CD4-positive, alpha-beta memory T cell (primary cell): ENCODE data around the gene MAGI1. TPM values are rescaled to one million over a fixed set of nuclear protein-coding genes. Genes with fewer than 3 reads are reported as not detected.

Experiments used
- CTCF ChIA-PET: fragments of 350-600 bp; sonication (Branson Sonifier 250); formaldehyde crosslinking; loops from one replicate; lab custom pipeline; 2021; ENCODE audit warnings: inconsistent platforms; ENCODE audit not compliant: partially characterized antibody; lab: Charles Lee
- POLR2A ChIA-PET: fragments of 350-600 bp; sonication (Branson Sonifier 250); formaldehyde crosslinking; loops from one replicate; lab custom pipeline; 2021; ENCODE audit not compliant: partially characterized antibody; lab: Charles Lee
- DNase-seq, 5 donors: peaks; one replicate each; pipeline versions ENCODE4 v3.0.0 to v3.0.0-alpha.2; 2020 to 2022; ENCODE audit warnings: mixed read lengths in 1 of 5
- H3K27ac ChIP-seq: one replicate; pipeline ENCODE4 v1.7.0; 2013; ENCODE audit warnings: low read depth, low read length
- H3K27me3 ChIP-seq: 2 replicates; pipeline ENCODE4 v1.7.0; 2013; ENCODE audit warnings: mild to moderate bottlenecking, low read length, moderate library complexity; ENCODE audit not compliant: insufficient read depth
- H3K36me3 ChIP-seq: 2 replicates; pipeline ENCODE4 v1.7.0; 2013; ENCODE audit warnings: mild to moderate bottlenecking, low read length, moderate library complexity; ENCODE audit not compliant: insufficient read depth
- H3K4me1 ChIP-seq: 2 replicates; pipeline ENCODE4 v1.7.0; 2013; ENCODE audit warnings: mild to moderate bottlenecking, low read length, moderate library complexity; ENCODE audit not compliant: insufficient read depth
- H3K4me3 ChIP-seq, 2 donors: one replicate each; pipeline ENCODE4 v1.7.0; 2013; ENCODE audit warnings: low read length in 2 of 2, mild to moderate bottlenecking in 1 of 2
- H3K9me3 ChIP-seq, 2 donors: one replicate each; pipeline ENCODE4 v1.7.0; 2013; ENCODE audit warnings: low read length in 2 of 2, control low read depth in 1 of 2; ENCODE audit not compliant: control insufficient read depth in 1 of 2
- H3K27ac Mint-ChIP-seq, 7 donors: one replicate each; pipeline ENCODE4 v1.8.0; 2020 to 2021; ENCODE audit warnings: mixed read lengths in 7 of 7, mild to moderate bottlenecking in 6 of 7, inconsistent platforms in 3 of 7, moderate library complexity in 3 of 7
- H3K27me3 Mint-ChIP-seq, 2 donors: one replicate each; pipeline ENCODE4 v1.8.0; 2020 to 2021; ENCODE audit warnings: mixed read lengths in 2 of 2
- H3K36me3 Mint-ChIP-seq, 2 donors: one replicate each; pipeline ENCODE4 v1.8.0; 2020 to 2021; ENCODE audit warnings: mixed read lengths in 2 of 2, inconsistent platforms in 1 of 2, mild to moderate bottlenecking in 1 of 2
- H3K4me1 Mint-ChIP-seq, 4 donors: one replicate each; pipeline ENCODE4 v1.8.0; 2020 to 2021; ENCODE audit warnings: mixed read lengths in 4 of 4, mild to moderate bottlenecking in 1 of 4
- H3K4me3 Mint-ChIP-seq, 8 donors: one replicate each; pipeline ENCODE4 v1.8.0; 2020 to 2021; ENCODE audit warnings: mixed read lengths in 8 of 8, mild to moderate bottlenecking in 7 of 8, moderate library complexity in 6 of 8, inconsistent platforms in 3 of 8
- H3K9me3 Mint-ChIP-seq, 8 donors: one replicate each; pipeline ENCODE4 v1.8.0; 2020 to 2021; ENCODE audit warnings: mixed read lengths in 8 of 8, mild to moderate bottlenecking in 5 of 8, inconsistent platforms in 3 of 8, moderate library complexity in 1 of 8
- intact Hi-C: fragments of 100-400 bp; cut with micrococcal nuclease; formaldehyde crosslinking; loops from one replicate; pipeline ENCODE4 v1.15.1; 2023
- polyA plus RNA-seq, 2 donors: library from polyadenylated mRNA; unstranded; fragments of 300-500 nt; fragmentation: Illumina TruSeq; gene quantifications; one replicate each; pipeline ENCODE4 v1.2.3, GENCODE V29; 2021
- total RNA-seq, 2 experiments: library from RNA; stranded (reverse); gene quantifications; one replicate each; pipeline ENCODE4 v1.2.3, GENCODE V29; 2021

The MAGI1 gene
- total and polyA plus RNA-seq, 4 experiments from 2014 or later = 0.20 TPM; not detected in 3

GRCh38 chr3:65596571-65597225 lies 442.0 kb downstream of the MAGI1 start:
- Histone ChIP-seq H3K4me1 (no peaks in the 10 kb centered on the region), H3K9me3 (no peaks in the 10 kb centered on the region), H3K27ac (no peak overlapping the region), H3K36me3 (no peaks in the 10 kb centered on the region), H3K27me3 (no peaks in the 10 kb centered on the region), H3K4me3 (no peak overlapping the region)
- peaks cover 4 to 8% of the 10 kb centered on the region in 2 donors for H3K27me3 Mint-ChIP-seq
- peaks cover 0 to 15% (median 0%) of the 10 kb centered on the region in 8 donors for H3K9me3 Mint-ChIP-seq
- H3K36me3 Mint-ChIP-seq = no peaks in the 10 kb centered on the region
- H3K4me3 Mint-ChIP-seq = peak overlapping the region in 1 of 8 donors; percentile 5
- intact Hi-C loops = no loop called here
- POLR2A ChIA-PET = no interaction called here
- CTCF ChIA-PET = no interaction called here
- H3K27ac Mint-ChIP-seq = no peak overlapping the region
- H3K4me1 Mint-ChIP-seq = no peaks in the 10 kb centered on the region
- no peak for DNase-seq

- ChIA-PET CTCF (no interaction called here), POLR2A (no interaction called here)
- H3K36me3 Mint-ChIP-seq = no peaks in the 10 kb centered on the region
- Histone ChIP-seq H3K9me3 (no peaks in the 10 kb centered on the region), H3K4me3 (no peak overlapping the region), H3K27me3 (no peaks in the 10 kb centered on the region), H3K4me1 (no peaks in the 10 kb centered on the region), H3K36me3 (no peaks in the 10 kb centered on the region), H3K27ac (no peak overlapping the region)
- peaks cover 0 to 15% (median under 1%) of the 10 kb centered on the region in 8 donors for H3K9me3 Mint-ChIP-seq
- intact Hi-C loops = no loop called here
- no peak overlapping the region for H3K27ac Mint-ChIP-seq
- H3K4me1 Mint-ChIP-seq = no peaks in the 10 kb centered on the region
- H3K27me3 Mint-ChIP-seq = peaks cover 4 to 8% of the 10 kb centered on the region in 2 donors
- DNase-seq = no peak
- H3K4me3 Mint-ChIP-seq = no peak overlapping the region
Measured at GRCh38 chr3:65596029-65596300, 442.8 kb downstream of the MAGI1 start.

GRCh38 chr3:65595222-65596028 lies 443.3 kb downstream of the MAGI1 start:
- no peaks in the 10 kb centered on the region for H3K36me3 ChIP-seq
- Mint-ChIP-seq H3K4me3 (no peak overlapping the region), H3K27me3 (peaks cover 4 to 8% of the 10 kb centered on the region in 2 donors), H3K4me1 (no peaks in the 10 kb centered on the region), H3K9me3 (peaks cover 0 to 15% (median under 1%) of the 10 kb centered on the region in 8 donors), H3K36me3 (no peaks in the 10 kb centered on the region), H3K27ac (no peak overlapping the region)
- H3K9me3 ChIP-seq = no peaks in the 10 kb centered on the region
- intact Hi-C loops = no loop called here
- ChIA-PET POLR2A (no interaction called here), CTCF (no interaction called here)
- H3K27me3 ChIP-seq = no peaks in the 10 kb centered on the region
- no peak for DNase-seq
- no peak overlapping the region for H3K27ac ChIP-seq
- no peak overlapping the region for H3K4me3 ChIP-seq
- H3K4me1 ChIP-seq = no peaks in the 10 kb centered on the region

- ChIA-PET POLR2A (no interaction called here), CTCF (no interaction called here)
- Mint-ChIP-seq H3K27me3 (peaks cover 2 to 8% of the 10 kb centered on the region in 2 donors), H3K4me3 (no peak overlapping the region), H3K9me3 (peaks cover 0 to 14% (median 2%) of the 10 kb centered on the region in 8 donors), H3K27ac (no peak overlapping the region), H3K4me1 (no peaks in the 10 kb centered on the region), H3K36me3 (no peaks in the 10 kb centered on the region)
- Histone ChIP-seq H3K27me3 (no peaks in the 10 kb centered on the region), H3K27ac (no peak overlapping the region), H3K4me1 (no peaks in the 10 kb centered on the region), H3K4me3 (no peak overlapping the region), H3K9me3 (no peaks in the 10 kb centered on the region), H3K36me3 (no peaks in the 10 kb centered on the region)
- intact Hi-C loops = no loop called here
- DNase-seq = no peak
Measured at GRCh38 chr3:65593780-65594752, 444.7 kb downstream of the MAGI1 start.

- H3K36me3 ChIP-seq = no peaks in the 10 kb centered on the region
- no peaks in the 10 kb centered on the region for H3K27me3 ChIP-seq
- peaks cover 0 to 5% of the 10 kb centered on the region in 2 donors for H3K27me3 Mint-ChIP-seq
- H3K4me1 Mint-ChIP-seq = no peaks in the 10 kb centered on the region
- no peaks in the 10 kb centered on the region for H3K9me3 ChIP-seq
- no peak overlapping the region for H3K27ac ChIP-seq
- H3K9me3 Mint-ChIP-seq = peaks cover 0 to 8% (median 2%) of the 10 kb centered on the region in 8 donors
- ChIA-PET POLR2A (no interaction called here), CTCF (no interaction called here)
- no peaks in the 10 kb centered on the region for H3K36me3 Mint-ChIP-seq
- H3K27ac Mint-ChIP-seq = no peak overlapping the region
- intact Hi-C loops = no loop called here
- H3K4me1 ChIP-seq = no peaks in the 10 kb centered on the region
- no peak overlapping the region for H3K4me3 Mint-ChIP-seq
- DNase-seq = no peak
- no peak overlapping the region for H3K4me3 ChIP-seq
Measured at GRCh38 chr3:65591313-65591712, 447.4 kb downstream of the MAGI1 start.

- no peaks in the 10 kb centered on the region for H3K4me1 ChIP-seq
- H3K27ac ChIP-seq = no peak overlapping the region
- H3K9me3 ChIP-seq = no peaks in the 10 kb centered on the region
- Mint-ChIP-seq H3K36me3 (no peaks in the 10 kb centered on the region), H3K27me3 (no peaks in the 10 kb centered on the region), H3K9me3 (peaks cover 0 to 6% (median 2%) of the 10 kb centered on the region in 8 donors), H3K4me3 (no peak overlapping the region), H3K4me1 (no peaks in the 10 kb centered on the region), H3K27ac (no peak overlapping the region)
- POLR2A ChIA-PET = no interaction called here
- H3K4me3 ChIP-seq = no peak overlapping the region
- no peaks in the 10 kb centered on the region for H3K36me3 ChIP-seq
- CTCF ChIA-PET = no interaction called here
- H3K27me3 ChIP-seq = no peaks in the 10 kb centered on the region
- intact Hi-C loops = no loop called here
- DNase-seq = no peak
Measured at GRCh38 chr3:65588884-65589283, 449.8 kb downstream of the MAGI1 start.
